NCI-H82 treated with DMSO at 0.1 percent for 48 hours (cell line): ENCODE results near the gene SLC6A7.

Experiments
- DNase-seq: peaks from one replicate; lab custom pipeline; 2025; ENCODE audit not compliant: unreplicated experiment; lab: John Stamatoyannopoulos, UW

SLC6A7 gene

DNA sequence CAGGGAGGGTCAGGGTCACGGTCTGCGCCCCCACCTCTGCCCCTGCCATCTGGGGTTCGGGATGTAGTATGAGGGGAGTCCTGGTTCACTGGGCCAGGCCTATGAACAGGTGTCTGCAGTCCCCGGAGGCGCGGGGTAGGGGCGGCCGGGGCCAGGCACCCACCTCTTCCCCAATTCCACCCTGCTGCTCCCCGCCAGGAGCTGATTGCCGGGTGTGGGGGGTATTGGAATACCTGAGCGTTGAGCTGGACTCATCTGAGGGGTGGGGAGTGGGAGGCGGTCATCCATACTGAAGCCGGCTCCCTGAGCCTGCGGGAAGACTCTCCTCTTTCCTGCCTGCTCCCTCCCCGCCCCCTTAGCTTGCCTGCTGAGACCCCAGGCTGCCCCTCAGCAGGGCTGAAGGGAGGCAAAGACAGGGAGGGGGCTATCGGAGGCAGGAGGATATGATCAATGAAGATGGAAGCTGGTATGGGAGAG is 679 bp downstream of the SLC6A7 start:
- no peak for DNase-seq

GRCh38 chr5:150190987-150191386 is 1.1 kb downstream of the SLC6A7 start:
- DNase-seq, result no peak

DNA sequence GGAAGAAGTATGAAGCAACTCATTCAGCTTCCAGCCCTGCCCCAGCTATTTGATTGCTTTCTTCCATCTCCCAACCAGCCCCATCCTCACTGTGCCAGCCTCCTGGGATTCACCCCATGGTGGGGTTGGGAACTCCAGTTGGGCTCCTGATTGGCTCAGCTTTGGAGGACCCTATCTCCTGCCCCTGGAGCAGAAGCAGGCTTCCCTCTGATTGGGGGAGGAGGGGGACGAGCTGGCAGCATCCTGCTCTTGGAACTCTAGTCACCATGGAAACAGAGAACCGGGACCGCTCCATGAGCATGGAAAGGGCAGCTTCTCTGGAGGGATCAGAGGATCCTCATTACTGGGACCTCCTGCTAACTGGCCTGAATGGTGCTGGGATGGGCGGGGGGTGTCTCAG is 2.6 kb downstream of the SLC6A7 start:
- DNase-seq, result no peak

DNA sequence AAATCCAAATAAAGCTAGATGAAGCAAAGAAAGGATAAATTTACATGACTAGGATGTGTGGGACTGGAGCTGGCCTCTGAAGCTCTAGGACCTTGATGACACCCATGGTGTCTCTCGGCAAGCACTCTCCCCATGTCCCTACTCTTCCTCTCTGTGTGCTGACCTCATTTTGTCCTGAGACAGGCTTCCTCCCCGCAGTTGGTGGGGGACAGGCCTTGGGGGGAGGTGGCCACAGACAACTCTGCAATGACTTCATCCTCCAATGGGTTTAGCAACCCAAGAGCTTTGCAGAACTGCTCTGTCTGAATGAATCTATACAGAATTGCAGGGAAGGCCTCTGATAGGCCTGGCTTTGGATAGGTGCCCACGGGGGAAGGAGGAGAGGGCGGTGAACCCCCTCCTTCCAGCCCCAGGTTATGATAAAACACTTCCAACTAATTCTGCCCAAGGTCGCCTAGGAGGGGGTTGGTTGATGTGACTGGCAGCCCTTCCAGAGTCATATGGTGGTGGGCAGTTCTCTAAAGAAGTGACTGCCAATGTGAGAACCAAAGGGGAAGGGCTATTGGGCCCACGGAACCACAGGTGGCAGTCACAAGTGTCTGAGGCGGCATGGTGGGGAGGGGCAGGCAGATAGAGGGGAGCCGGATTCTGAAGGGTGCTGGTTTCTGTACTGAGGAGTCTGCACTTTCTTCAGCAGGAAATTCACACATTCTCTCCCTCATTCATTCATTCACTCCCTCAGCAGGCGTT is 6.0 kb downstream of the SLC6A7 start:
- no peak for DNase-seq

- DNase-seq, result no peak
Measured at GRCh38 chr5:150196514-150196913, 6.7 kb downstream of the SLC6A7 start.

- no peak for DNase-seq
Measured at GRCh38 chr5:150196986-150197385, 7.1 kb downstream of the SLC6A7 start.

DNA sequence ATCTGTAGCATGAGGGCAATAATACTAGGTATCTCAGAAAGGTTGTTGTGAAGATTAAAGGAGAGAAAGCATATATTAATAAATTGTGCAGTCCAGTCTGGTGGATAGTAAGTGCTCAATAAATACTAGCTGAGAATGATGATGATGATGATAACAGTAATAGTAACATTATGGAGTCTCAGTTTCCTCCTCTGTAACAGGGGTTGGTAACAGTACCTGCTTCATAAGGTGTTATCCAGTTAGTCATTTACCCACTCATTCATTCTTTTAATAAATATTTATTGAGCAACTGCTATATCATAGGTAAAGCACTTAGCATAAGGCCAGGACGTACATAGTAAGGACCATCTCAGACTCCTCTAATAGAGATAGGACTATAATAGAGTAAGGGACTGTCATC is 7.6 kb downstream of the SLC6A7 start:
- DNase-seq, result no peak

DNA sequence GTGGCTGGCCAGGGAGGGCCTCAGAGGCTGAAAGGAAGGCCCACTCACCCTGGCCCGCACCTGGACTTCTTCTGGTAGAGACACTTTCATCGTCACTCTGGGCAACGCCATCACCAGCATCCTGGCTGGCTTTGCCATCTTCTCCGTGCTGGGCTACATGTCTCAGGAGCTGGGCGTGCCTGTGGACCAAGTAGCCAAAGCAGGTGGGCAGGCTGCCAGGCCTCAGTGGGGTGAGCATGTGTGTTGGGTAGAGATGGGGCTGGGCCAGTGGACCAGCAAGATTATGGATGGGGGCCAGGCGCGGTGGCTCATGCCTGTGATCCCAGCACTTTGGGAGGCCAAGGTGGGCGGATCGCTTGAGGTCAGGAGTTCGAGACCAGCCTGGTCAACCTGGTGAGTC is 12.6 kb downstream of the SLC6A7 start:
- DNase-seq, result no peak

DNA sequence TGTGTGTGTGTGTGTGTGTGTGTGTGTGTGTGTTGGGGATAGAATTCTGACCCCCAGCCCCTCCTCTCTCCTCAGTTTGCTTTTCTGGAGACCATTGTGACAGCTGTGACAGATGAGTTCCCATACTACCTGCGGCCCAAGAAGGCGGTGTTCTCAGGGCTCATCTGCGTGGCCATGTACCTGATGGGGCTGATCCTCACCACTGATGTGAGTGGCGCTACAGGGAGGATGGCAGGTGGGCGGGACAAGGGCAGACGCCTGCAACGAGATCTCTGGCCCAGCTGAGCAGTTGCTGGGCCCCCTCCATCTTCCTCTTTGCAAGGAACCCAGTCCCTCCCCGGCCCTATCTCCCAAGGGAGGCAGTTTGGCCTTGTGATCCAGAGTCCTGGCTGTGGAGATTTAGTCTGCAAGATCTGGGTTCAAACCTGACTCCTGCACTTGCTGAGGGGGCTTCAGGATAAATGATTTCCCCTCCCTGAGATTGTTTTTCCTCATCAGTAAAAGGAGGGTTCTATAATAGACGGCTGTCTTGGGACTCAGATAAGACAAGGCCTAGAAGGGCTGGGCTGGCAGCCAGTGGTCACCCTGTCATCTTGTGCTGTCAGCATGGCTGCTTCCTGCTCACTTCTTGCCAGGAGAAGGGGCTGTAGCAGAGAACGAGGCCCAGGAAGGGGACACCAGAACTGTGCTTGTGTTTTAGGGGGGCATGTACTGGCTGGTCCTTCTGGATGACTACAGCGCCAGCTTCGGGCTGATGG is 14.1 kb downstream of the SLC6A7 start:
- no peak for DNase-seq

GRCh38 chr5:150204590-150204960 is 14.7 kb downstream of the SLC6A7 start:
- DNase-seq, result no peak

- DNase-seq, result no peak
Measured at GRCh38 chr5:150206098-150206778, 16.4 kb downstream of the SLC6A7 start.

DNA sequence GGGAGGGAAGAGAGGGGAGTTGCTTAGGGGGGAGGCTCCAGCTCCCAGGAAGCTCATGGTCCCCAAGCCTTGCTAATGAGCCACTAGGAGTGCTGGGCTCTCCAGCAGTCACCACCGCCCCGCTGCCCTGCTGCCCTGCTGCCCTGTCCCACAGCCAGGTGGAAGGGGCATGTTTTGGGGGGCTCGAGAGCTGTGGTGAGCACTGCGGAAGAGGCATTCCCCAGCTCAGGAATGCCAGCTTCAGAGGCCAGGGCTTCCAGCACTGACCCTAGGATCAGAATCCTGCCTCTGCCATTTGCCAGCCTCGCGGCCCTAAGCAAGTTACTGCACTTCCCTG is 16.9 kb downstream of the SLC6A7 start:
- DNase-seq, result no peak

DNA sequence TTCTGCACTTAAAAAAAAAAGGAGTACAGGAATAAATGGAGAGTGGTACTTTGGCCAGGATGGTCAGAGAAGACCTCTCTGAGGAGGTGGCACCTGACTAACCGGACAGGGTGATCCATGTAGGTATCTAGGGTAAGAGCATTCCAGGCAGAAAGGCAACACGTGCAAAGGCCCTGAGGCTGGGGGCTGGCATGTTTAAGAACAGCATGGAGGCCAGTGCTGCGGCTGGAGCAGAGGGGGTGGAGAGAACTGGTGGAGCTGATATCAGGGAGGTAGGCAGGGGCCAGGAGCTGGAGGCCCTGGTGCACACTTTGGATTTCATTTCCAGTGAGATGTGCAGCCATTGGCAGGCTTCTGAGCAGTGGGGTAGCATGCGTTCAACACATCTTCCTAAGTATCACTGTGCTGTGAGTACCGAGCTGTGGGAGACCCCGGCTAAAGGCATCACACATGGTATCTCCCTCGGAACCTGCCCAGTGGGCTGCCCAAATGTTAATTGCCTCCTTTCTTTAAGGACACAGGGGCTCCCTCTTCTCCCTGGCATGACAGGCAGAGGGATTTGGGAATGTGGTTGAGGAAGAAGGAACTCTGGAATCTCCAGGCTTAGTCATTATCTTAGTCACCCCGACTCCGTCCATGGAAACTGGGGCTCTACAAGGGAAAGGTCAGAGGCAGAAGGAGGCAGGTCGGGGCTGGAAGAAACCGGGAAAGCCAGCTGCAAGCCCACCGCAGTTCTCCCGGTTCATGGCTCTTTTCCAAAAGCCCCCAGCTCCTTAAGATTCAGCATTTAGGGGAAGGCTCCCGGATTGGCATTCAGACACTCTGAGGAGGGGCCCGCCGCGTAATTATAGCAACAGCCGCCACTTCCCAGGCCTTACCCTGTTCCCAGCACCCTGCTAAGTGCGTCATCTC is 18.6 kb downstream of the SLC6A7 start:
- DNase-seq, result no peak

GRCh38 chr5:150209099-150209635 is 19.3 kb downstream of the SLC6A7 start:
- no peak for DNase-seq

DNA sequence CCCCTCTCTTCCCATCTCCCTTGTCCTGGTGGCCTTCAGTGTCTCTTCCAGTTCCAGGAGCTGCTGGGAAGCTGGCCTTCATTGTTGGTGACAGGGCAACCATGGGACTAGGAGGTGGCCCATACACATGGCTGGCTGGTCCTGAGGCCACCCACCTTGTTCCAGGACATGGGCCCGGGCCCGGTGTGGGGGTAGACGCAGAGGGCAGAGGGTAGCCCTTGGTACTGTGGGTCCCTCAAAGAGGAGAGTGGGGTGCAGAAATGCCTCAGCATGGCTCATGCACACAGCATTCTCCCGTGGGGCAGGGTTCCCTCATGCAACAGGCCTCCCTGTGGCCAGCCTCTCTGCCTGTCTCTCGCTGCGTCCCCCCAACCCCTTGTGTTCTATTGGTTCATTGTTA is 20.8 kb downstream of the SLC6A7 start:
- no peak for DNase-seq

- no peak for DNase-seq
Measured at GRCh38 chr5:150211156-150212030, 21.5 kb downstream of the SLC6A7 start.

GRCh38 chr5:150213530-150213929 is 23.7 kb downstream of the SLC6A7 start:
- DNase-seq, result no peak

DNA sequence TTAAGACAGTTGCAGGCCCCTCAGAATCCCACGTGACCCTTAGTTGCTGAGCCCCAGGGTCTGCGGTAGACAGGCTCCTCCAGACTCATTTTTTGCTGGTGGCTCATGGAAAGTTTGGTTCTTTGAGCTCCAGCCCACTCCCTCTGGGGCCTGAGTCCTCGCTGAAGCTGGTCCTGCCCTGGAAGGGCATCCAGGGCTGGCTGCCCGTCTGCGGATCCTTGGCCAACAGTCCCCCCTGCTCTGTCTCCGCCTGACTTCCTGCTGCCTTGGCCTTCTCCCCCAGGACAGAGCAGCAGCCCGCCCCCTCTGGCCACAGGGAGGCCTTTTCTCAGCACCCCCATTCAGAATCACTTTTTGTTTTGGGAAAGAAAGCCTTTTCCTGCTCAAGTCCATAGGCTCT is 24.4 kb downstream of the SLC6A7 start:
- DNase-seq, result no peak

GRCh38 chr5:150215979-150216944 is 26.4 kb downstream of the SLC6A7 start:
- no peak for DNase-seq
